ENCODE data around the gene ZNF773. TPM values are rescaled to one million over a fixed set of nuclear protein-coding genes. Genes with fewer than 3 reads are reported as not detected.
A peak's percentile ranks its signal among the peaks of the same experiment; 100 is the strongest.

ZNF773 gene
- total and polyA plus RNA-seq, 4 donors: 1.4 to 7.4 (median 4.5) TPM

GRCh38 chr19:57552432-57552831 is 52.7 kb downstream of the ZNF773 start:
- H3K9me3 ChIP-seq (ENCODE audit: control insufficient read depth in 4 of 4, low read length in 3 of 4): peaks cover 55 to 81% (median 73%) of the 10 kb centered on the region in 4 donors
- peaks cover 38 to 90% (median 86%) of the 10 kb centered on the region in 4 donors for H3K36me3 ChIP-seq (ENCODE audit: control insufficient read depth in 4 of 4, insufficient read depth in 3 of 4, low read depth in 1 of 4, low read length in 3 of 4)
- no peak for DNase-seq (ENCODE audit: low spot score)
- TF ChIP-seq JUND (IDR thresholded peaks at IDR 0.05): no peak
- no peak for TF ChIP-seq EGR1 (IDR thresholded peaks at IDR 0.05; ENCODE audit: low read depth in 2 of 2)
- no peak for TF ChIP-seq ATF3 (IDR thresholded peaks at IDR 0.05)
- no peaks in the 10 kb centered on the region for H3K27me3 ChIP-seq (ENCODE audit: control insufficient read depth in 4 of 4, insufficient read depth in 4 of 4, low read length in 3 of 4)
- no peak overlapping the region for H3K27ac ChIP-seq (ENCODE audit: low read depth in 1 of 2, low read length in 2 of 2)
- H3K9ac ChIP-seq (ENCODE audit: low read depth in 1 of 2, low read length in 2 of 2): no peak overlapping the region
- 98% methylated on average over 2 of the region's 2 CpGs for WGBS
- H3K4me1 ChIP-seq (ENCODE audit: control insufficient read depth in 4 of 4, insufficient read depth in 4 of 4, low read length in 3 of 4): no peaks in the 10 kb centered on the region
- H3K4me3 ChIP-seq (ENCODE audit: low read depth in 1 of 3, low read length in 3 of 3): peak overlapping the region in 2 of 3 donors; percentile 56 to 66

DNA sequence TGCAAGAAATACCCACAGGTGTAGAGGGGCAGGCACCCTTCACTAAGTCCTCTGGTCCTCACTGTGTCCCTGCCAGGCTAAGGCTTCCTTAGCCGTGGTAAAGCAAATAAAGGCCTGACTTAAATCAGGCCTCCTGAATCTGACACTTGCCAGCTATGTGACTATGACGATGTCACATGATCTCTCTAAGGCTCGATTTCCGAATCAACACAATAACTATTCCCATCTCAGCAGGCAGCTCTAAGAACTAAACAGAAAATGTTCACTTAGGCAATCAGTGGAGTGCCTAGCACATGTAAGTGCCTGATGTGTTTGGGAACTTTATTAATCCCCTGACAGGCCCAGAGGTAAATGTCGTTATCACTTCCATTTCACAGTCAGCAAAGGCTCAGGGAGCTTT is 57.9 kb downstream of the ZNF773 start:
- DNase-seq (ENCODE audit: low spot score): no peak
- H3K4me3 ChIP-seq (ENCODE audit: low read depth in 1 of 3, low read length in 3 of 3): peak overlapping the region in 2 of 3 donors; percentile 46 to 70
- no peak overlapping the region for H3K27ac ChIP-seq (ENCODE audit: low read depth in 1 of 2, low read length in 2 of 2)
- no peak overlapping the region for H3K9ac ChIP-seq (ENCODE audit: low read depth in 1 of 2, low read length in 2 of 2)
- H3K36me3 ChIP-seq (ENCODE audit: control insufficient read depth in 4 of 4, insufficient read depth in 3 of 4, low read depth in 1 of 4, low read length in 3 of 4): peaks cover 12 to 38% (median 36%) of the 10 kb centered on the region in 4 donors
- no peaks in the 10 kb centered on the region for H3K27me3 ChIP-seq (ENCODE audit: control insufficient read depth in 4 of 4, insufficient read depth in 4 of 4, low read length in 3 of 4)
- no peak for TF ChIP-seq GABPA (IDR thresholded peaks at IDR 0.05 in 1 of 2, conservative IDR thresholded peaks at IDR 0.05 in 1 of 2)
- no peak for TF ChIP-seq RAD21 (IDR thresholded peaks at IDR 0.05)
- no peak for TF ChIP-seq FOXA2 (IDR thresholded peaks at IDR 0.05)
- TF ChIP-seq EGR1 (IDR thresholded peaks at IDR 0.05; ENCODE audit: low read depth in 2 of 2): no peak
- no peak for TF ChIP-seq HNF4A (conservative IDR thresholded peaks at IDR 0.05)
- TF ChIP-seq NR2F2 (IDR thresholded peaks at IDR 0.05): no peak
- TF ChIP-seq, protein P1, sequence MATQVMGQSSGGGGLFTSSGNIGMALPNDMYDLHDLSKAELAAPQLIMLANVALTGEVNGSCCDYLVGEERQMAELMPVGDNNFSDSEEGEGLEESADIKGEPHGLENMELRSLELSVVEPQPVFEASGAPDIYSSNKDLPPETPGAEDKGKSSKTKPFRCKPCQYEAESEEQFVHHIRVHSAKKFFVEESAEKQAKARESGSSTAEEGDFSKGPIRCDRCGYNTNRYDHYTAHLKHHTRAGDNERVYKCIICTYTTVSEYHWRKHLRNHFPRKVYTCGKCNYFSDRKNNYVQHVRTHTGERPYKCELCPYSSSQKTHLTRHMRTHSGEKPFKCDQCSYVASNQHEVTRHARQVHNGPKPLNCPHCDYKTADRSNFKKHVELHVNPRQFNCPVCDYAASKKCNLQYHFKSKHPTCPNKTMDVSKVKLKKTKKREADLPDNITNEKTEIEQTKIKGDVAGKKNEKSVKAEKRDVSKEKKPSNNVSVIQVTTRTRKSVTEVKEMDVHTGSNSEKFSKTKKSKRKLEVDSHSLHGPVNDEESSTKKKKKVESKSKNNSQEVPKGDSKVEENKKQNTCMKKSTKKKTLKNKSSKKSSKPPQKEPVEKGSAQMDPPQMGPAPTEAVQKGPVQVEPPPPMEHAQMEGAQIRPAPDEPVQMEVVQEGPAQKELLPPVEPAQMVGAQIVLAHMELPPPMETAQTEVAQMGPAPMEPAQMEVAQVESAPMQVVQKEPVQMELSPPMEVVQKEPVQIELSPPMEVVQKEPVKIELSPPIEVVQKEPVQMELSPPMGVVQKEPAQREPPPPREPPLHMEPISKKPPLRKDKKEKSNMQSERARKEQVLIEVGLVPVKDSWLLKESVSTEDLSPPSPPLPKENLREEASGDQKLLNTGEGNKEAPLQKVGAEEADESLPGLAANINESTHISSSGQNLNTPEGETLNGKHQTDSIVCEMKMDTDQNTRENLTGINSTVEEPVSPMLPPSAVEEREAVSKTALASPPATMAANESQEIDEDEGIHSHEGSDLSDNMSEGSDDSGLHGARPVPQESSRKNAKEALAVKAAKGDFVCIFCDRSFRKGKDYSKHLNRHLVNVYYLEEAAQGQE (IDR thresholded peaks at IDR 0.05): no peak
- peaks cover 28 to 56% (median 39%) of the 10 kb centered on the region in 4 donors for H3K9me3 ChIP-seq (ENCODE audit: control insufficient read depth in 4 of 4, low read length in 3 of 4)
- 87% methylated on average over 5 of the region's 5 CpGs for WGBS
- H3K4me1 ChIP-seq (ENCODE audit: control insufficient read depth in 4 of 4, insufficient read depth in 4 of 4, low read length in 3 of 4): peaks cover 0 to 19% (median 11%) of the 10 kb centered on the region in 4 donors

Small RNA genes within 50 kb of the gene (small RNA-seq; reads per million reads assigned to genes)
- gene VN1R107P: not detected

Other genes starting within 250 kb of the ZNF773 start
- 10 to 100 TPM; 36.4 to 54.4 TPM for gene ZNF460, start 219.5 kb upstream of the ZNF773 start, total RNA-seq
- 1 to 10 TPM in 1 of 2 donors, under 1 TPM in 1; 0.24 to 2.3 TPM for gene ZNF460, start 219.5 kb upstream of the ZNF773 start, polyA plus RNA-seq
- 1 to 10 TPM; 3.8 to 8.4 TPM for gene ZNF543, start 179.5 kb upstream of the ZNF773 start, total RNA-seq
- gene ZNF543, start 179.5 kb upstream of the ZNF773 start, polyA plus RNA-seq: under 1 TPM; 0.38 to 0.58 TPM
- 1 to 10 TPM; 3.2 to 5.6 TPM for gene ZNF304, start 148.7 kb upstream of the ZNF773 start, total RNA-seq
- 1 to 10 TPM in 1 of 2 donors, under 1 TPM in 1; 0.90 to 1.3 TPM for gene ZNF304, start 148.7 kb upstream of the ZNF773 start, polyA plus RNA-seq
- 1 to 10 TPM; 2.8 to 6.1 TPM for gene TRAPPC2B, start 136.4 kb upstream of the ZNF773 start, total RNA-seq
- 1 to 10 TPM; 3.1 to 4.2 TPM for gene TRAPPC2B, start 136.4 kb upstream of the ZNF773 start, polyA plus RNA-seq
- 1 to 10 TPM; 1.7 to 1.8 TPM for gene ZNF547, start 136.4 kb upstream of the ZNF773 start, total RNA-seq
- under 1 TPM; 0.22 to 0.33 TPM for gene ZNF547, start 136.4 kb upstream of the ZNF773 start, polyA plus RNA-seq
- 10 to 100 TPM in 1 of 2 donors, 1 to 10 TPM in 1; 7.3 to 13.9 TPM for gene ZNF548, start 110.1 kb upstream of the ZNF773 start, total RNA-seq
- gene ZNF548, start 110.1 kb upstream of the ZNF773 start, polyA plus RNA-seq: 1 to 10 TPM; 1.8 to 3.4 TPM
- 1 to 10 TPM; 7.6 to 8.2 TPM for gene ZNF17, start 88.8 kb upstream of the ZNF773 start, total RNA-seq
- gene ZNF17, start 88.8 kb upstream of the ZNF773 start, polyA plus RNA-seq: 1 to 10 TPM; 1.2 to 1.4 TPM
- gene ZNF749, start 64.6 kb upstream of the ZNF773 start, total RNA-seq: 10 to 100 TPM in 1 of 2 donors, 1 to 10 TPM in 1; 5.9 to 11.6 TPM
- gene ZNF749, start 64.6 kb upstream of the ZNF773 start, polyA plus RNA-seq: 1 to 10 TPM in 1 of 2 donors, under 1 TPM in 1; 0.83 to 5.4 TPM
- gene VN1R1, start 42.8 kb upstream of the ZNF773 start, total RNA-seq: under 1 TPM; 0.42 to 0.98 TPM
- under 1 TPM; 0.14 to 0.19 TPM for gene VN1R1, start 42.8 kb upstream of the ZNF773 start, polyA plus RNA-seq
- gene ZNF772, start 22.4 kb upstream of the ZNF773 start, total RNA-seq: 10 to 100 TPM in 1 of 2 donors, 1 to 10 TPM in 1; 5.4 to 11.1 TPM
- gene ZNF772, start 22.4 kb upstream of the ZNF773 start, polyA plus RNA-seq: 1 to 10 TPM in 1 of 2 donors, under 1 TPM in 1; 0.81 to 1.6 TPM
- 10 to 100 TPM in 1 of 2 donors, 1 to 10 TPM in 1; 4.2 to 12.4 TPM for gene ZNF419, start 12.2 kb upstream of the ZNF773 start, total RNA-seq
- gene ZNF419, start 12.2 kb upstream of the ZNF773 start, polyA plus RNA-seq: 1 to 10 TPM; 1.9 to 3.2 TPM
- gene ZNF549, start 27.4 kb downstream of the ZNF773 start, total RNA-seq: 1 to 10 TPM; 2.3 to 4.5 TPM
- gene ZNF549, start 27.4 kb downstream of the ZNF773 start, polyA plus RNA-seq: under 1 TPM; 0.66 to 0.67 TPM
- gene ZNF550, start 59.9 kb downstream of the ZNF773 start, total RNA-seq: 1 to 10 TPM; 4.4 to 4.8 TPM
- 1 to 10 TPM in 1 of 2 donors, under 1 TPM in 1; 0.96 to 3.0 TPM for gene ZNF550, start 59.9 kb downstream of the ZNF773 start, polyA plus RNA-seq
- 1 to 10 TPM; 1.5 to 2.9 TPM for gene ZNF416, start 79.0 kb downstream of the ZNF773 start, total RNA-seq
- under 1 TPM; 0.97 to 0.99 TPM for gene ZNF416, start 79.0 kb downstream of the ZNF773 start, polyA plus RNA-seq
- gene ZIK1, start 84.2 kb downstream of the ZNF773 start, total RNA-seq: 1 to 10 TPM; 1.2 to 8.6 TPM
- gene ZIK1, start 84.2 kb downstream of the ZNF773 start, polyA plus RNA-seq: under 1 TPM; 0.29 to 0.60 TPM
- gene ZNF530, start 99.9 kb downstream of the ZNF773 start, total RNA-seq: 1 to 10 TPM; 1.4 to 7.1 TPM
- gene ZNF530, start 99.9 kb downstream of the ZNF773 start, polyA plus RNA-seq: 1 to 10 TPM in 1 of 2 donors, under 1 TPM in 1; 0.86 to 1.4 TPM
- 10 to 100 TPM in 1 of 2 donors, 1 to 10 TPM in 1; 6.9 to 12.1 TPM for gene ZNF134, start 114.3 kb downstream of the ZNF773 start, total RNA-seq
- gene ZNF134, start 114.3 kb downstream of the ZNF773 start, polyA plus RNA-seq: 1 to 10 TPM; 1.5 to 4.0 TPM
- 1 to 10 TPM; 4.4 to 7.0 TPM for gene ZNF211, start 133.2 kb downstream of the ZNF773 start, total RNA-seq
- 1 to 10 TPM; 2.0 to 2.3 TPM for gene ZNF211, start 133.2 kb downstream of the ZNF773 start, polyA plus RNA-seq
- not detected for gene ZSCAN4, start 169.0 kb downstream of the ZNF773 start, total RNA-seq
- gene ZSCAN4, start 169.0 kb downstream of the ZNF773 start, polyA plus RNA-seq: not detected
- gene ZNF551, start 182.0 kb downstream of the ZNF773 start, total RNA-seq: 10 to 100 TPM in 1 of 2 donors, 1 to 10 TPM in 1; 3.1 to 10.5 TPM
- 1 to 10 TPM in 1 of 2 donors, under 1 TPM in 1; 0.79 to 1.0 TPM for gene ZNF551, start 182.0 kb downstream of the ZNF773 start, polyA plus RNA-seq
- 1 to 10 TPM; 2.2 to 4.7 TPM for gene ZNF154, start 209.3 kb downstream of the ZNF773 start, total RNA-seq
- under 1 TPM; 0.32 to 0.36 TPM for gene ZNF154, start 209.3 kb downstream of the ZNF773 start, polyA plus RNA-seq
- gene ZNF671, start 227.7 kb downstream of the ZNF773 start, total RNA-seq: 1 to 10 TPM; 2.4 to 9.3 TPM
- 1 to 10 TPM in 1 of 2 donors, under 1 TPM in 1; 0.78 to 1.6 TPM for gene ZNF671, start 227.7 kb downstream of the ZNF773 start, polyA plus RNA-seq
- gene ZNF776, start 246.9 kb downstream of the ZNF773 start, total RNA-seq: 10 to 100 TPM in 1 of 2 donors, 1 to 10 TPM in 1; 8.7 to 20.3 TPM
- 1 to 10 TPM; 2.0 to 4.1 TPM for gene ZNF776, start 246.9 kb downstream of the ZNF773 start, polyA plus RNA-seq

All from liver (tissue), 10 donors.